Lower lobe of right lung (tissue), 2 donors: ENCODE measurements around the gene PITPNM3. TPM values are rescaled to one million over a fixed set of nuclear protein-coding genes. Genes with fewer than 3 reads are reported as not detected.

ENCODE experiments used
- ATAC-seq, 2 donors: fragments of 200-7000 bp; cut with Tn5 transposase; one replicate each; pipeline ENCODE4 v1.9.1; 2020 to 2022; ENCODE audit warnings: mild to moderate bottlenecking in 2 of 2, moderate library complexity in 2 of 2
- DNase-seq: peaks from one replicate; pipeline ENCODE4 v3.0.0-alpha.2; 2020
- H3K27ac ChIP-seq: fragments of 200-600 bp; one replicate; pipeline ENCODE4 v1.8.0; 2022
- H3K27me3 ChIP-seq: fragments of 200-600 bp; one replicate; pipeline ENCODE4 v1.8.0; 2022; ENCODE audit warnings: low read depth
- H3K36me3 ChIP-seq: fragments of 200-600 bp; one replicate; pipeline ENCODE4 v1.8.0; 2022; ENCODE audit warnings: mild to moderate bottlenecking
- H3K4me1 ChIP-seq: fragments of 200-600 bp; one replicate; pipeline ENCODE4 v1.8.0; 2022
- H3K4me3 ChIP-seq: fragments of 200-600 bp; one replicate; pipeline ENCODE4 v1.8.0; 2022; ENCODE audit warnings: mild to moderate bottlenecking
- H3K9me3 ChIP-seq: fragments of 200-600 bp; one replicate; pipeline ENCODE4 v1.8.0; 2022
- intact Hi-C: fragments of 100-400 bp; cut with DNase I; formaldehyde crosslinking; loops from one replicate; pipeline ENCODE4 v1.11.0; 2022
- total RNA-seq: library from RNA; stranded (reverse); fragmentation: NEBNext Ultra II Directional; extraction: Animal tissue kit (Norgen Biotek cat#: 25700); gene quantifications from one replicate; pipeline ENCODE4 v1.2.1, GENCODE V29; 2021
- TF ChIP-seq, protein P1 (sequence below): fragments of 200-600 bp; IDR thresholded peaks from one replicate; pipeline ENCODE4 v1.8.0; 2022; ENCODE audit warnings: antibody characterized with exemption, mild to moderate bottlenecking
- donor health status: DM: no; HTN: yes; CAD: no; lungs with severe emphysema.

Gene PITPNM3
- total RNA-seq, 1 donor from 2014 or later = 12.3 TPM

DNA sequence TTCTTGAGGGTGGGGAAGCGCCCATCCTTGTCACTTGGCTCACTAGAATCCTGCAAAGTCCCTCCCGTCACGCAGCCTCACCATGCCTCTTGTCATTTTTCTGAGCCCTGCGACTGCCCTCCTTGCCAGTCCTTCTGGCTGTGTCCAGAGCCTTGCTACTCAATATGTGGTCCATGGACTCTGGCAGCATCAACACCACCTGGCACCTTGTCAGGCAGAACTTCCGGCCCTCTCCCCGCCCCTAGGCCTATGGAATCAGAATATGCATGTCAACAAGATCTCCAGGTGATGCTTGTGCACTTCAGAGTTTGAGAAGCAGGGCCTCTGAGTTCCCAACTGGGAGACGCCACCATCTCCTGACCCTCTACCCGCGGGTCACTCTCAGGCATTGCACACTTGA, 100.0 kb downstream of the PITPNM3 start:
- H3K4me3 ChIP-seq = no peak overlapping the region
- H3K4me1 ChIP-seq = no peaks in the 10 kb centered on the region
- no peaks in the 10 kb centered on the region for H3K36me3 ChIP-seq
- ATAC-seq = no peak
- TF ChIP-seq, protein P1, sequence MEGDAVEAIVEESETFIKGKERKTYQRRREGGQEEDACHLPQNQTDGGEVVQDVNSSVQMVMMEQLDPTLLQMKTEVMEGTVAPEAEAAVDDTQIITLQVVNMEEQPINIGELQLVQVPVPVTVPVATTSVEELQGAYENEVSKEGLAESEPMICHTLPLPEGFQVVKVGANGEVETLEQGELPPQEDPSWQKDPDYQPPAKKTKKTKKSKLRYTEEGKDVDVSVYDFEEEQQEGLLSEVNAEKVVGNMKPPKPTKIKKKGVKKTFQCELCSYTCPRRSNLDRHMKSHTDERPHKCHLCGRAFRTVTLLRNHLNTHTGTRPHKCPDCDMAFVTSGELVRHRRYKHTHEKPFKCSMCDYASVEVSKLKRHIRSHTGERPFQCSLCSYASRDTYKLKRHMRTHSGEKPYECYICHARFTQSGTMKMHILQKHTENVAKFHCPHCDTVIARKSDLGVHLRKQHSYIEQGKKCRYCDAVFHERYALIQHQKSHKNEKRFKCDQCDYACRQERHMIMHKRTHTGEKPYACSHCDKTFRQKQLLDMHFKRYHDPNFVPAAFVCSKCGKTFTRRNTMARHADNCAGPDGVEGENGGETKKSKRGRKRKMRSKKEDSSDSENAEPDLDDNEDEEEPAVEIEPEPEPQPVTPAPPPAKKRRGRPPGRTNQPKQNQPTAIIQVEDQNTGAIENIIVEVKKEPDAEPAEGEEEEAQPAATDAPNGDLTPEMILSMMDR = no peak
- intact Hi-C loops = no loop called here
- peaks cover 16% of the 10 kb centered on the region for H3K27me3 ChIP-seq
- H3K9me3 ChIP-seq = no peaks in the 10 kb centered on the region
- DNase-seq = peak; percentile 23
- H3K27ac ChIP-seq = no peak overlapping the region

DNA sequence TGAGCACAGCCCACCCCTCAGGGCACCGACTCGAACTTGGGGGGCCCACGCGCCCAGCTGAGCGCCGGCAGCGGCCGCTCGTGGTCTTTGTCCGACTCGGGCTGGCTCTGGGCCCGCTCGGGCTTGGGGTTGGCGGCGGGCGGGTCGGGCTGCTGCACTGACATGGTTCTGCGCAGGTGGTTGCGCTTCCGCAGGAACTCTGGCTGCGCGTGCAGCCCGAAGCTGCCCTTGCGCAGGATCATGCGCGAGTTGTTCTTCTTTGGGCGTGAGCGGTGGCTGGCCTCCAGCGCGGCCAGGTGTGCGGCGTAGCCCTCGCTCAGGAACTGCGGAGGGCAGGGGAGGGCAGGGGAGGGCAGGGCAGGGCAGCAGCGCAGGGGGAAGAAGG, 101.0 kb downstream of the PITPNM3 start:
- peak; percentile 51 for DNase-seq
- Histone ChIP-seq H3K27ac (no peak overlapping the region), H3K36me3 (no peaks in the 10 kb centered on the region), H3K27me3 (peaks cover 16% of the 10 kb centered on the region), H3K4me3 (no peak overlapping the region), H3K4me1 (no peaks in the 10 kb centered on the region), H3K9me3 (no peaks in the 10 kb centered on the region)
- TF ChIP-seq, protein P1 = no peak
- intact Hi-C loops = no loop called here
- peak; percentile 6 to 11 for ATAC-seq

DNA sequence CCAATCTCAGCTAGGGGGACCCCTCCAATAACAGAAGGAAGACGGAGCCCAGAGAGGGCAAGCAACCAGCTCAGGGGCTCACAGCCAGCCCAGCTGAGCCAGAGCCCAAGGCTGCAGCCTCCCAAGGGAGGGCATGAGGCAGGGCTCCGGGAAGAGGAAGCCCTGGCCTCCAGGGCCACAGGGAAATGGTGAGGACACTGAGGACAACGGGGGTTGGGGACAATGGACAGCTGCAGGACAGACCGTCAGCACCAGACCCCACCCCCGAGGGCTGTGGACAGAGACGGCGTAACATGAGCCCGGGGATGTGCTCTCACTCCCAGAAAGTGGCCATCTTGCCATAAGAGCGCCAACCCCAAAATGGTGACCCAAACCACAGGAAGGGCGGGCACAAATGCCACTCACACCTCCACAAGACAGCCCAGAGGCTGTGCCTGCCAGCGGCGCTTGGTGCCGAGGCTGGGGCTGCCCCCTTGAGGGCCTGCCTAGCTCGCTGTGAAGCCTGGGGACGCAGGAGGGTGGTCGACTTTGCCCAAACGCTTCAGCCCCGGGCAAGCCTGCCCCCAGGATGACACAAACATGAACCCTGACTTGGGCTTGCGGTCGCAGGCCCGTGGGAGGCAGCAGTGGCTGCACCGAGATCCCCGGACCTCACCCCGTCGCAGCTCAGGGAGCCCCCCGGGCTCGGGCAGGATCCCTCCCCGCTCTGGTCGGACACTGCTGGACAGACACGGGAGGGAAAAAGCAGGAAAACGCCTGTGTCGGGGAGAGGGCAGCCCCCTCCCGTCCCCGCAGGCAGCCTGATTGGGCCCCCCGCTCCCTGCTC, 101.6 kb downstream of the PITPNM3 start:
- intact Hi-C loops = no loop called here
- no peaks in the 10 kb centered on the region for H3K36me3 ChIP-seq
- peak; percentile 38 for DNase-seq
- H3K27me3 ChIP-seq = peaks cover 16% of the 10 kb centered on the region
- no peak overlapping the region for H3K27ac ChIP-seq
- TF ChIP-seq, protein P1 = no peak
- peak in 1 of 2 donors; percentile 12 for ATAC-seq
- H3K4me1 ChIP-seq = no peaks in the 10 kb centered on the region
- no peaks in the 10 kb centered on the region for H3K9me3 ChIP-seq
- no peak overlapping the region for H3K4me3 ChIP-seq

DNA sequence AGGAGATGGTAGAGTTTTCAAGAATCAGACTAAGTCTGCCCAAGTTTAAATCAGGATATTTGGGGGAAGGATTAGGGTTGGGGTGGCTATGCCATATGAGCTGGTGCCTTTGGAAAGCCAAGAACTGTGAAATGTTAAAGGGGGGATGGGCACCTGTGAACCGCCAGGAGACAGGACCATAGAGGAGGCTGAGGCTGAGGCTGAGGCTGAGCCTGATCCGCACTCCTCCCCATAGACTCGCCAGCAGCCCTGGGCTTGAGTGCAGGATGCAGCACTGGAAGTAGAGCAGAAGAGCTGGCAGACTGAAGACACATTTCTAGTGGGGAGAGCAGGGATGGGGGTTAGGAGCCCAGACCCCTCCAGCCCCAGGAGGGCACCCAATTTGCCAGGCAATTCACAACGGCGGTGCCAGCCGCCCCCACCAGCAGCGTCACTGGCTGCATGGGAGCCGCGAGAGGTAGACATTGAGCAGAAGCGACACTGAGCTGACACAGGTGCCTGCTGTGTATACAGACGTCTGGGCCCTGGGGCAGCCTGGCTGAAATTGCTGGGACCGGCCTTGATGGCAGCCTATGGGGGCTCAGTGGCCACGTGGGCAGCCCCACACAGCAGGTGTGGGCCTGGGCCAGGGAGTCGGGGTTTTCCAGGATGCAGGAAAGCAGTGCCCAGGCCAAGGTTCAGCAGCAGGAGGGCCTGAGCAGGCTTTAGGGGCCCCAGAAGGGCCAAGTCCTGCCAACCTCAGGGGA, 102.9 kb downstream of the PITPNM3 start:
- Histone ChIP-seq H3K9me3 (no peaks in the 10 kb centered on the region), H3K4me3 (no peak overlapping the region), H3K27me3 (peaks cover 16% of the 10 kb centered on the region), H3K4me1 (no peaks in the 10 kb centered on the region), H3K27ac (no peak overlapping the region), H3K36me3 (no peaks in the 10 kb centered on the region)
- intact Hi-C loops = no loop called here
- TF ChIP-seq, protein P1 = no peak
- DNase-seq = peak; percentile 40
- ATAC-seq = no peak

DNA sequence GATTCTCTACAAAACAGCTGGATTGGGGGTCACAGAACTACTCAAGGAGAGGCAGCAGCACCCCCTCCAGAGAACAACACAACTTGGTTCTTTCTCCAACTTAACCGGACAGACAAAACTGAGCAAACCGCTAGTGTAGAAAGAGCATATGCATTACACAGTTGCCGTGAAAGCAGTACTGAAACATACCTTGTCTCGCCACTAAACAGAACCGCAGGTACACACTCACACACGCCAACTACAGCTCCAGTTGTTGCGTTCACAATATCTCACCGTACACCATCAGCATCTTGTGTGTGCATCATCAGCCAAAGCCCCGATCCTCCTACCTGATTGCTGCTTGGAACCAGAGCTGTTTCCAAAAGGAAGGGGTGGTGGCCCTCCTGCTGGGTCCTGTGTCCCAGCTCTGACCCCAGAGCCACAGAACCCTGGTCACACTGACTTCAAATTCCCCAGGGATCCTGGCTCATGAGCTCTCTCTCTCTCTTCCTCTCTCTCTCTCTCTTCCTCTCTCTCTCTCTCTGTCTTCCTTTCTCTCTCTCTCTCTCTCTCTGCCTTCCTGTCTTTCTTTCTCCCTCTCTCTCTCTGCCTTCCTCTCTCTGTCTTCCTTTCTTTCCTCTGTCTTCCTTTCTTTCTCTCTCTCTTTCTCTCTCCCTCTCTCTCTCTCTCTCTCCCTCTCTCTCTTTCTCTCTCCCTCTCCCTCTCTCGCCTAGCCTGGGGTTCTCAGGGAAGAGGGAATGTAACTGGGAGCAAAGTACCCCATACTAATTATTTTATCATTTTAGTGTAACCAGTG, 103.7 kb downstream of the PITPNM3 start:
- intact Hi-C loops = no loop called here
- H3K4me3 ChIP-seq = no peak overlapping the region
- DNase-seq (peak; percentile 14), ATAC-seq (no peak)
- no peaks in the 10 kb centered on the region for H3K9me3 ChIP-seq
- no peak overlapping the region for H3K27ac ChIP-seq
- no peaks in the 10 kb centered on the region for H3K4me1 ChIP-seq
- H3K27me3 ChIP-seq = peaks cover 16% of the 10 kb centered on the region
- TF ChIP-seq, protein P1 = no peak
- H3K36me3 ChIP-seq = no peaks in the 10 kb centered on the region
